NB4 (cell line): Measurements from ENCODE around the gene PTGER1.

Experiments used
- DNase-seq: peaks from one replicate; pipeline ENCODE4 v3.0.0; 2010; ENCODE audit warnings: low read depth
- H3K4me3 ChIP-seq: one replicate; pipeline ENCODE4 v1.5.1; 2011; ENCODE audit warnings: mild to moderate bottlenecking, low read depth, low read length, moderate library complexity
- CTCF ChIP-seq: IDR thresholded peaks from one replicate; pipeline ENCODE4 v1.5.1; 2012; ENCODE audit warnings: low read depth, low read length
- MAX ChIP-seq: IDR thresholded peaks from 2 replicates; pipeline ENCODE4 v1.6.1; 2011; ENCODE audit warnings: low read depth, low read length
- MYC ChIP-seq: IDR thresholded peaks from 2 replicates; pipeline ENCODE4 v1.6.1; 2011; ENCODE audit warnings: low read depth, low read length
- POLR2A ChIP-seq: IDR thresholded peaks from 2 replicates; pipeline ENCODE4 v1.6.1; 2011; ENCODE audit warnings: mild to moderate bottlenecking; ENCODE audit not compliant: insufficient read length; ENCODE audit errors: extremely low read depth

Gene PTGER1

GRCh38 chr19:14476673-14477401 lies 1.7 kb upstream of the PTGER1 start:
- no peak for TF ChIP-seq POLR2A
- 0 out of 2 replicates have a peak, but pooled peaks have one; percentile 17 for TF ChIP-seq MAX
- peak; percentile 77 for DNase-seq
- H3K4me3 ChIP-seq: no peak overlapping the region

- H3K4me3 ChIP-seq: no peak overlapping the region
- DNase-seq: no peak
- TF ChIP-seq POLR2A: no peak
- no peak for TF ChIP-seq MAX
- no peak for TF ChIP-seq CTCF
- TF ChIP-seq MYC: no peak
Measured at GRCh38 chr19:14476327-14476672, 1.1 kb upstream of the PTGER1 start.

GRCh38 chr19:14474827-14475226 lies 327 bp downstream of the PTGER1 start:
- DNase-seq: no peak
- H3K4me3 ChIP-seq: peak overlapping the region; percentile 25
- TF ChIP-seq MYC (no peak), CTCF (no peak), POLR2A (no peak), MAX (no peak)

GRCh38 chr19:14473978-14474578 lies 1.1 kb downstream of the PTGER1 start:
- no peak for DNase-seq
- H3K4me3 ChIP-seq: no peak overlapping the region
- TF ChIP-seq CTCF (no peak), POLR2A (no peak), MAX (no peak), MYC (no peak)

GRCh38 chr19:14473073-14473977 lies 1.8 kb downstream of the PTGER1 start:
- TF ChIP-seq POLR2A (no peak), MAX (no peak), CTCF (no peak), MYC (no peak)
- H3K4me3 ChIP-seq: no peak overlapping the region
- DNase-seq: no peak
